Gastroesophageal sphincter (tissue), 4 donors: Measurements from ENCODE around the gene LYPLAL1. TPM values are rescaled to one million over a fixed set of nuclear protein-coding genes. Genes with fewer than 3 reads are reported as not detected.

Experiments
- ATAC-seq: fragments of 150-250 bp; one replicate; pipeline ENCODE4 v1.9.1; 2016; ENCODE audit warnings: mild to moderate bottlenecking, moderate library complexity
- H3K27ac ChIP-seq, 4 donors: fragments of 200-600 bp; sonication (generic) in 3 of 4; 1 replicate in 3 of 4; 2 replicates in 1 of 4; pipeline ENCODE4 v1.5.1; 2016 to 2019
- H3K27me3 ChIP-seq: fragments of 200-600 bp; sonication (generic); one replicate; pipeline ENCODE4 v1.5.1; 2019
- H3K36me3 ChIP-seq, 2 donors: fragments of 200-600 bp; sonication (generic); one replicate each; pipeline ENCODE4 v1.5.1; 2019; ENCODE audit warnings: control low read depth in 1 of 2
- H3K4me1 ChIP-seq, 3 donors: fragments of 200-600 bp; sonication (generic); 1 replicate in 2 of 3; 2 replicates in 1 of 3; pipeline ENCODE4 v1.5.1; 2016 to 2019; ENCODE audit warnings: control low read depth in 2 of 3
- H3K4me3 ChIP-seq, 2 donors: fragments of 200-600 bp; sonication (generic); one replicate each; pipeline ENCODE4 v1.5.1; 2019; ENCODE audit warnings: mild to moderate bottlenecking in 1 of 2, moderate library complexity in 1 of 2
- H3K9me3 ChIP-seq, 3 donors: fragments of 200-600 bp; sonication (generic); one replicate each; pipeline ENCODE4 v1.5.1; 2017 to 2019; ENCODE audit warnings: control low read depth in 2 of 3
- CTCF ChIP-seq, 4 experiments: fragments of 200-600 bp in 2 of 4; fragments of 450-650 bp in 2 of 4; sonication (generic) in 1 of 4; IDR thresholded peaks; one replicate each; pipeline ENCODE4 v1.5.1; 2017 to 2019; ENCODE audit warnings: antibody characterized with exemption in 4 of 4, mild to moderate bottlenecking in 2 of 4, moderate library complexity in 2 of 4
- EP300 ChIP-seq: sonication (generic); formaldehyde crosslinking; IDR thresholded peaks from one replicate; pipeline ENCODE4 v1.6.1; 2017; ENCODE audit warnings: antibody characterized with exemption, mild to moderate bottlenecking
- POLR2A ChIP-seq, 2 donors: fragments of 450-650 bp; IDR thresholded peaks; one replicate each; pipeline ENCODE4 v1.6.1; 2017; ENCODE audit warnings: antibody characterized with exemption in 2 of 2, mild to moderate bottlenecking in 2 of 2, moderate library complexity in 1 of 2
- POLR2AphosphoS5 ChIP-seq: sonication (generic); formaldehyde crosslinking; IDR thresholded peaks from one replicate; pipeline ENCODE4 v1.6.1; 2017; ENCODE audit warnings: antibody characterized with exemption
- WGBS, 2 donors: methylation state at CpG; one replicate each; pipeline ENCODE4 v1.1.5; 2018; ENCODE audit warnings: low coverage in 1 of 2; 5-methylcytosine and 5-hydroxymethylcytosine counted together
- total RNA-seq, 4 donors: library from RNA; depleted of rRNA; stranded (reverse); fragments of >200 nt; gene quantifications; one replicate each; pipeline ENCODE4 v1.1.0, GENCODE V29; 2016

The LYPLAL1 gene
- total RNA-seq, 4 donors from 2014 or later: 16.3 to 29.5 (median 18.5) TPM

- Histone ChIP-seq H3K36me3 (no peaks in the 10 kb centered on the region), H3K27ac (no peak overlapping the region), H3K9me3 (no peaks in the 10 kb centered on the region), H3K27me3 (no peaks in the 10 kb centered on the region), H3K4me1 (no peaks in the 10 kb centered on the region), H3K4me3 (no peak overlapping the region)
- TF ChIP-seq CTCF (IDR thresholded peaks at IDR 0.05): no peak
- ATAC-seq: no peak
- WGBS, 2 donors: 61 to 63% methylated on average over 4 of the region's 4 CpGs
Measured at GRCh38 chr1:219159946-219160645, 13.6 kb upstream of the LYPLAL1 start.

GRCh38 chr1:219160967-219161366 lies 12.7 kb upstream of the LYPLAL1 start:
- Histone ChIP-seq H3K4me1 (no peaks in the 10 kb centered on the region), H3K4me3 (no peak overlapping the region), H3K27me3 (no peaks in the 10 kb centered on the region), H3K27ac (no peak overlapping the region), H3K36me3 (no peaks in the 10 kb centered on the region), H3K9me3 (no peaks in the 10 kb centered on the region)
- TF ChIP-seq CTCF (IDR thresholded peaks at IDR 0.05) (no peak), EP300 (no peak), POLR2AphosphoS5 (no peak), POLR2A (IDR thresholded peaks at IDR 0.05) (no peak)
- WGBS, 2 donors: 20 to 71% methylated on average over 1 to 2 of the region's 2 CpGs
- ATAC-seq: no peak

GRCh38 chr1:219161371-219161770 lies 12.3 kb upstream of the LYPLAL1 start:
- H3K27me3 ChIP-seq: no peaks in the 10 kb centered on the region
- ATAC-seq: no peak
- no CpG with 5 or more reads among the region's 1 CpG for WGBS, 2 donors
- H3K9me3 ChIP-seq: no peaks in the 10 kb centered on the region
- H3K36me3 ChIP-seq: no peaks in the 10 kb centered on the region
- H3K27ac ChIP-seq: no peak overlapping the region
- H3K4me1 ChIP-seq: no peaks in the 10 kb centered on the region
- no peak for TF ChIP-seq EP300
- no peak for TF ChIP-seq POLR2A (IDR thresholded peaks at IDR 0.05)
- TF ChIP-seq CTCF (IDR thresholded peaks at IDR 0.05): no peak
- no peak for TF ChIP-seq POLR2AphosphoS5
- H3K4me3 ChIP-seq: no peak overlapping the region

- no peak for ATAC-seq
- 84 to 89% methylated on average over 4 of the region's 4 CpGs for WGBS, 2 donors
- TF ChIP-seq POLR2AphosphoS5 (no peak), EP300 (no peak), POLR2A (IDR thresholded peaks at IDR 0.05) (no peak), CTCF (IDR thresholded peaks at IDR 0.05) (no peak)
- no peak overlapping the region for H3K27ac ChIP-seq
- H3K9me3 ChIP-seq: no peaks in the 10 kb centered on the region
- no peak overlapping the region for H3K4me3 ChIP-seq
- H3K36me3 ChIP-seq: no peaks in the 10 kb centered on the region
- no peaks in the 10 kb centered on the region for H3K4me1 ChIP-seq
- H3K27me3 ChIP-seq: no peaks in the 10 kb centered on the region
Measured at GRCh38 chr1:219163401-219163954, 10.2 kb upstream of the LYPLAL1 start.
